ENCODE results near the gene ACTG1.

- TF ChIP-seq, protein P1, sequence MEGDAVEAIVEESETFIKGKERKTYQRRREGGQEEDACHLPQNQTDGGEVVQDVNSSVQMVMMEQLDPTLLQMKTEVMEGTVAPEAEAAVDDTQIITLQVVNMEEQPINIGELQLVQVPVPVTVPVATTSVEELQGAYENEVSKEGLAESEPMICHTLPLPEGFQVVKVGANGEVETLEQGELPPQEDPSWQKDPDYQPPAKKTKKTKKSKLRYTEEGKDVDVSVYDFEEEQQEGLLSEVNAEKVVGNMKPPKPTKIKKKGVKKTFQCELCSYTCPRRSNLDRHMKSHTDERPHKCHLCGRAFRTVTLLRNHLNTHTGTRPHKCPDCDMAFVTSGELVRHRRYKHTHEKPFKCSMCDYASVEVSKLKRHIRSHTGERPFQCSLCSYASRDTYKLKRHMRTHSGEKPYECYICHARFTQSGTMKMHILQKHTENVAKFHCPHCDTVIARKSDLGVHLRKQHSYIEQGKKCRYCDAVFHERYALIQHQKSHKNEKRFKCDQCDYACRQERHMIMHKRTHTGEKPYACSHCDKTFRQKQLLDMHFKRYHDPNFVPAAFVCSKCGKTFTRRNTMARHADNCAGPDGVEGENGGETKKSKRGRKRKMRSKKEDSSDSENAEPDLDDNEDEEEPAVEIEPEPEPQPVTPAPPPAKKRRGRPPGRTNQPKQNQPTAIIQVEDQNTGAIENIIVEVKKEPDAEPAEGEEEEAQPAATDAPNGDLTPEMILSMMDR (conservative IDR thresholded peaks at IDR 0.05; ENCODE audit: low read depth, low read length), result no peak
- TF ChIP-seq RAD21 (IDR thresholded peaks at IDR 0.05; ENCODE audit: low read length) (no peak), USF2 (IDR thresholded peaks at IDR 0.05; ENCODE audit: low read depth, low read length) (no peak), CHD1 (IDR thresholded peaks at IDR 0.05; ENCODE audit: low read depth, low read length) (no peak), POLR2A (IDR thresholded peaks at IDR 0.05; ENCODE audit: low read depth, low read length) (no peak), BHLHE40 (IDR thresholded peaks at IDR 0.05; ENCODE audit: low read depth, low read length) (no peak), RFX5 (IDR thresholded peaks at IDR 0.05; ENCODE audit: low read depth, low read length) (no peak)
Observed at GRCh38 chr17:81491761-81492160, 20.8 kb downstream of the ACTG1 start.
